Mesenteric fat pad (tissue), 1 donor: ENCODE data around the gene PODN. TPM values are rescaled to one million over a fixed set of nuclear protein-coding genes. Genes with fewer than 3 reads are reported as not detected.

Experiments used
- DNase-seq: peaks from one replicate; pipeline ENCODE4 v3.0.0-alpha.2; 2020; ENCODE audit warnings: low spot score
- total RNA-seq: library from RNA; stranded (reverse); fragmentation: NEBNext Ultra II Directional; extraction: Animal tissue kit (Norgen Biotek cat#: 25700); gene quantifications from one replicate; pipeline ENCODE4 v1.2.1, GENCODE V29; 2021
- donor health status: DM: yes; HTN: yes; CAD: no.

Gene PODN
- total RNA-seq, 1 donor from 2014 or later: 86.3 TPM

GRCh38 chr1:53112861-53113260 is 50.8 kb downstream of the PODN start:
- no peak for DNase-seq

- DNase-seq: no peak
Measured at GRCh38 chr1:53114090-53114489, 52.1 kb downstream of the PODN start.

DNA sequence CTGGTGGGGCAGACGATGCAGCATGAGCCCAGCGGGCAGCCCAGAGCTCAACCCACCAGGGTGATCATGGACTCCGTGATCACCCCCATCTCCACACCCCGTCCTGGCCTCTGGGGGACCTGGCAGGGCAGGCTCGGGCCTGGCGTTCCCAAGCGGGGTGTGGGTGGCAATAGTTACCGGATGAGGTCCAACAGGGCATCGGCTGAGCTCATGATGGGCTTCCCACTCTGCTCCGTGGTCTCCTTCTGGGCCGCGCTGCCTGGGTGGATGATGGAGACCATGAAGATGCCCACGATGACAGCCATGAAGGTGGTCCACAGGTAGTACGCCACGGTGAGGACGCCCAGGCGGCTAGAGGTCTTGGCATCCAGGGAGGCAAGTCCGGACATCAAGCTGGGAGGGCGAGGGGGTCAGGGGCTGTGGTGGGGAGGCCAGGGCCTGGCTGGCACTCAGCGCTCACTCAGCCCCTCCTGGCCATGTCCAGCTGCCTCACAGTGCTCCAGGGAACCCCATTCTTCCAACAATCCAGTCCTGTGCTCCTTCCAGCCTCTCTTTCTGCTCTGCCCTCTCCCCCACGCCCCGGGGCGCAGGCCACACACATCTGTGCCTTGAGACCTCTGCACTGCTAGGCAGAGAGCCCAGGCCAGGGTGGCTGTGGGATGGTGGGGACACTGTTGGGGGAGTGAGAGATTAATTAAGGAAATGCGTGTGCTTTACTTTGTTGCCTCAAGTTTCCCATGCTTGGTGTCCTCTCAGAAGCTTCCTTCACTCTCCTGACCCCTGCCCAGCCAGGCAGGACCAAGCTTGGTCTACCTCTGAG is 52.8 kb downstream of the PODN start:
- DNase-seq: no peak

DNA sequence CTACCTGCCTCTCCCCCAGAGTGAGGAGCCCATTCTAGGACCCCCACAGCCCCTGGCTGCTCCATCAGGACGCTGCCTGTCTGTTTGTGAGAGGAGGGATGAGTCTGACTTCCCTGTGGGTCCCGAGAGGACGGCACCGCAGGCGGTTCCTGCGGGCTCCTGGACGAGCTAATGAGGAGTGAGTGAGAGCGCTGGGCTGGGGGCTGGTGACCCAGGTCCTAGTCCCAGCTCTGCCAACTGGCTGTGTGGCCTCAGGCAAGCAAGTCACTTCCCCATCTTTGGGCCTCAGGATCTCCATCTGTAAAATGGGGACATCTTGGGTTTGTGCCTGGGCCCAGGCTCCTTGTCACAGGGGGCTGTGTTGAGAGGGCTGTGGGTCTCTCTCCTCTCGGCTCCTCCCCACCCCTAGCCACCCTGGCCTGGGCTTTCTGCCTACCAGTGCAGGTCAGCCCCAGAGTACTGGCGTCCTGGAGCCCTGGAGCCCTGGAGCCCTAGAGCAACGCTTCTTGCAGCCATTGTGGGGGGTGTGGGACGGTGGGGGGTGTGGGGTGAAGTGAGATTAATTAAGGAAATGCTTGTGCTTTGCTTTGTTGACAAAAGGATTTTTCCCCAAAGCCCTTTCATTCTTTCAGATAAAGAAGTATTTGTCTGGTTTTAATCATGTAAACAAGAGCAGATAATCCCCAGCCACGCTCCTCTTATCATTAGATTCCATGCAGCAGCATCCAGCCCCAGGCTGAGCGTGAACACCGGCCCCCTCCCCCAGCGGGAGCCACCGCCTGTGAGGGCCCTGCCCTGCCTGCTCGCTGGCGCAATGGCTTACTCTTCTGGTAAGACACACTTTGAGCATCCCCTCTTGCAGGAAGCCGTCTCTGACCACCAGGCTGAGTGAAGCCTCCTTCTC is 53.6 kb downstream of the PODN start:
- DNase-seq: no peak

DNA sequence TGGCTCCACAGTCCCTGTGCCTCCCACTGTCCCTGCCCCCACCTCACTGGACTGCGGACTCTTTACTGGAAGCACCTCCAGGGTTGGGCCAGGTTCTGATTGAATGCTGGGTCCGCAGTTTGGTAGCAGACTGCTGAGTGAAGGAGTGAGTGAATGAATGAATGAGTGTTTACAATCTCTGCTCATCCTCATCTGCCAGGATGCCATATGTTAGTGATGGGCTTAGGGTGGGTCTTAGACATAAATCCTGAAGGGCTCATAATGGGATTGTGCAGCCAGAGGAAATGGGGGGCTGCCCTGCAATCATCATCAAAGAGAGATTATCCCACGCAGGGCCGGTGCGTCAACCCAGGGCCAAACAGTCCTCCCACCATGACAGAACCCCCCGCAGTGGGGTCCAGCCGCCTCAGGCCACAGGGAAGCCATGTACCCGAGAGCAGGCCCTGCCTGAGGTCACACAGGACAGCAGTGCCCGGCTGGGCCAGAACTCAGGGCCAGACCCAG is 54.3 kb downstream of the PODN start:
- no peak for DNase-seq

GRCh38 chr1:53116933-53117600 is 55.1 kb downstream of the PODN start:
- DNase-seq: no peak

GRCh38 chr1:53117836-53118235 is 55.8 kb downstream of the PODN start:
- DNase-seq: no peak

DNA sequence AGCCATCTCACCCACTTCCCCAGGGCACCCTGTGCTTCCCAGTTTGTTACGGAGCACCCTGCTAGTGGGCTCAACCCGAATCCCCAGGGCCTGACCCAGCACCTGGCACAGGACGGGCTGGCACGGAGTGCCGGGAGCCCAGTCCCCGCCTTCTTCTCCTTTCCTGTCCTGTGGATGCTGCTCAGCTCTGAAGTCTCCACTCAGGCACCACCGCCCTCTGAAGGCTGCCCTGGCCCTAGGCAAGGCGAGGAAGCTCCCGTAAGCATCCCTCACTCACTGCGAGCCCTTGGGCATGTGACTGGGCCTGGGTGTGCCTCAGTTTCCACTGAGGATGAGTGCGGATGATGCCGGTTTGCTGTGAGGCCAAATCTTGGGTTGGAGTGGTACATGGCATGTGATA is 58.6 kb downstream of the PODN start:
- DNase-seq: no peak

GRCh38 chr1:53121319-53122172 is 59.5 kb downstream of the PODN start:
- DNase-seq: no peak

DNA sequence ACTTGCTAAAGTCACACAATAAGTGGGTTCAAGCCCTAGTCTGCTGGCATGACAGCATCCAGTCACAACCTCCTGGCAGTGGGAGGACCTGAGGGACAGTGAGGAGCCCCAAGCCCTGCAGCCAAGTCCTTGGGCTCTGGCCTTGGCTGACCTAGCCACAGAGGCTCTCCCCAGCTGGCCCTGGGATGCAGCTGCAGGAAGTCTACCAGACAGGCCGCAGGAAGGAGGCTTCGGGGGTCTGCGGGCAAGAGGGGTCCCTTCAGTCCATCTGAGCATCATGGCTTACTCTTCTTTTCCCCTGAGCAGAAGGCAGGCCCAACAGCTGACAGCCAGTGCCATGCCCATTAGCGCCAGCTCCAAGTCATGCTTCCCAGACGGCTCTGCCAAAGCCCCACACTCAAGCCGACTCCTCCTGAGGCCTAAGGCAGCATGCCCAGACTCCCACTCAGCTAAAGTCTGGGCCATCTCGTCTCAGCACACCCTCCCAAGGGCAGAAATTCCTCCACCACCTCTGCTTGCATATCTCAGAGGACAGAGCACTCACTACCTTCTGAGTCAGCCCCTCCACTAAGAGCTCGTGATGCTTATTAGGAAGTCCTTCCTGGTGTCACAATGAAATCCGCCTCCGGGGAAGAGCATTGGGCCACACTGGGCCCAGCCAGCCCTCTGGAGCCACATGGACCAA is 60.3 kb downstream of the PODN start:
- DNase-seq: no peak

DNA sequence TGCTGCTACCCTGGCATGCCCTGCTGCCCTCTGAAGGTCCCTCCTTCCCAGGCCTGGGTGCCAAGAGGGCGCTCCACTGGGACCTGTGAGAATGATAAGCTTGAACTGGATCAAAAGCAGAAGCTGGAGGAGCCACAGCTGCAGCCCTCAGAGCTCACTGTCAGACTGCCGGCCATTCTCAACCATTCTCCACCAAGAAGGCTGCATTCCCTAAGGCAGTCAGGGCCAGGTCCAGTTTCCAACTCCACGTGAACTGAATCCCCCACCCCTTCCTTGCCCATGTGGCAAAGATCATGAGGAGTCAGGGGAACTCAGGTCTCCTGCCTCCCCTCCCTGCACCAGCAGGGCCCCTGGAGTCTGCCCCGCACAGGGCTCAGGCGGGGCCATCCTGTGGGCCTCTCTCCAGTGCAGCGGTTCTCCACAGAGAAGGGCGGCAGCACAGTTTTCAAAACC is 61.0 kb downstream of the PODN start:
- no peak for DNase-seq

GRCh38 chr1:53123453-53124140 is 61.6 kb downstream of the PODN start:
- DNase-seq: no peak

DNA sequence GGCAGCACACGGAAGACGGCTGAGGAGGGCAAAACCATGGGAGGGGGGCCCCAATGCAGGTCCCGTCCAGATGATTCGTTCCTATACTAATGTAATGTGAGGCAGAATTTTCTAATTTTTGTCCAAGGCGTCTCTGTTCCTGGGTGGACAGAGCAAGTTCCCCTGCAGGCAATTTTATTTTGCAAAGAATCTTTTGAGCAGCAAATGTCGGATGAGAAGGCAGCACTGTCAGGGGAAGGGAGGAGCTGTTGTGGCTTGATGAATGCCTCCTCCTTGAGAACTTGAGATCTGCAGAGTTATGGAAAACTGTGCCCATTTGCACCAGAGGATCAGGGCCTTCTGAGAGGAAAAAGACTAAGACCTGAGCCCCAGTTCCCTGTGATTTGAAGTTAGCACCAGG is 63.1 kb downstream of the PODN start:
- DNase-seq: no peak

DNA sequence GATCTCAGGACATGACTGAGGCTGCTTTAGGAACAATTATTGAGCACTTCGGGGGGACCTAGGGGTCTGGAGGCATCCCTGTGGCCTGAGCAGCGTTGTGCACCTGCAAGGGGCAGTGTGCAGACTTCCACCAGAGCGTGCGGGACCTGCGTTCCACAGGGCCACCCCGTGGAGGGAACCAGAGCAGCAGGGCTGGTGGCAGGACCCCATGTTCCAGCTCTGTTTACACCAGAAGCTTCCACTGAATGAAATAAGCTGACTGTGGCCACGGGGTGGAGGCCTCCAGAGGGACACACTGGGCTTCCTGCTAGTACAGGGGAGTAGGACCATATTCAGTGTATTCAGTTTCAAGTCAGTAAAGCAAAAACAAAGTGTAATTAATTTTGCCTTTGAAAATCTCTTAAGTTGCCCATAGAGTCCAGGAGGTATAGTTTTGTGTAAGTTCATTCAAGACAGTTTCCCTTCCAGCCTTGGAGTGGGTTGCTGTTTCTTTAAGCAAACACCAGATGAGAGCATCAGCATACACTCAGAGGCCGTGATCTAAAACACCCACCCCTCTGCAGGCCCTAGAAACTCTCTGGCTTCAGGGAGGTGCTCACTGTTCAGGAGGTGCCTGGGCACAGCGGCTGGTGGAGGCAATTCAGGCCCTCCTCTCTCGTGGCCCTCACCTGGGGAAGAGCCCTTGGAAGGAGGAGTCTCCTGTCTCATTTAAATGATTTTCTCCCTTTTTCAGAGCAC is 63.8 kb downstream of the PODN start:
- no peak for DNase-seq

GRCh38 chr1:53126495-53126894 is 64.5 kb downstream of the PODN start:
- no peak for DNase-seq

- no peak for DNase-seq
Measured at GRCh38 chr1:53127546-53127945, 65.5 kb downstream of the PODN start.

GRCh38 chr1:53128401-53128800 is 66.4 kb downstream of the PODN start:
- no peak for DNase-seq

DNA sequence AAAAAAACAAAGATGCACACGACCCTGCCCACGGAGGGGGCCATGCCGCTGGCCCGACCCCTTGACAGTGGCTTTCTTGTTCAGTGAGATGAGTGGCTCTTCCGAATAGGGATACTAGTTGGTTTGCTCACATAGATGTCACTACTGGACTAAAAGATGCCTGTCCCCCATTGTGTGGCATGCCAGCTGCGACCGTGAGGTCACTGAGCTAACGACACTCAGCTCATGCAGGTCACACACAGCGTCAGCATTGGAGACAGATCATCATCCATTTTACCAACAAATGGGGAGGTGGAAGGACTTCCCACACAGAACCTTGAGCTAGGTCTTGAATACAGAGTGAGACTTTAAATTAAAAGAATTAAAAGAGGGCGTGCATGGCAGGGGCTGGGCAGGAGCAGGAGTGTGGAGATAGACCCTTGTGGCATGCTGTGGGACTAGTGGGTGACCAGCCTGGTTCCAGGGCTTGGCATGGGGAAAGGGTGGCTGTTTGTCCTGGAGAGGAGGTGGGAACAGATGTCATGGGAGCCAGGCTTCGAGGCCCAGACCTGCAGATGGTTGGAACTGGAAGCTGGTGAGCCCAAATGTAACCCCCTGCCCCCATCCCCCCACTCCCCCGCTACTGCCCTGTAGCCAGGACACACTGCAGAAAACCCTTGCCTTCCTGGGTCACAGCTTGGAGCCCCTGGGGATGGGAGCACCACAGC is 68.0 kb downstream of the PODN start:
- DNase-seq: peak; percentile 57
